Measurements from ENCODE around the gene RGPD8.
"Not testable (repeated sequence)": the region's sequence is repeated elsewhere in the genome, so short reads cannot be mapped to it uniquely, and the experiment has no call there.

DNA sequence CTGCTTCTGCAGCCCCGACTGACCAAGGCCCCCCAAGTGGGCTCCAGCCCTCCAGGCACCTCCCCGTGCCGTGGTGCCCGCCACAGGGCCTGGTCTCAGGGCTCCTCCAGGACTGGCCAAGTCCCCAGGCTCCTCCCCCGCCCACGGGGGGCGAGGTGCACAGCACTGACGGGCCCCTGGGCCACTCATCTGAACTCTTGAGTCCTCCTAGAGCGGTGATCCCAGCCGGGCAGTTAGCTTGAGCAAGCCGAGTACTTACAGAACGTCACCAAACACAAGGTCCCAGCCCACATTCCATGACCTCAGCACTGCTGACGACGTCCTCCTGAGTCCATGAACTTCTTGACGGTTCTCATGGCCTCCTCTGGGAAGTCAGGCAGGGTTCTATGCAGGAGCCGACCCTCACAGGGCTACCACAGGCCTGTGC, 4.0 kb upstream of the RGPD8 start:
- TF ChIP-seq CTCF, POLR2A (IDR thresholded peaks at IDR 0.05): not testable (repeated sequence)

Data from upper lobe of left lung (tissue), 4 donors.